SW 1271 (cell line): Measurements from ENCODE around the gene MIOS.
"Not testable (repeated sequence)": the region's sequence is repeated elsewhere in the genome, so short reads cannot be mapped to it uniquely, and the experiment has no call there.

Experiments
- DNase-seq, 2 experiments: peaks; one replicate each; lab custom pipeline; 2025; lab: John Stamatoyannopoulos, UW

MIOS gene

GRCh38 chr7:7647495-7648036, 80.9 kb downstream of the MIOS start:
- DNase-seq, result no peak

GRCh38 chr7:7650682-7651206, 84.1 kb downstream of the MIOS start:
- no peak for DNase-seq

GRCh38 chr7:7651479-7651878, 84.8 kb downstream of the MIOS start:
- DNase-seq, result no peak

GRCh38 chr7:7652798-7653540, 86.3 kb downstream of the MIOS start:
- no peak for DNase-seq

GRCh38 chr7:7653593-7654187, 87.0 kb downstream of the MIOS start:
- DNase-seq, result peak in 1 of 2 experiments; percentile 42

GRCh38 chr7:7654964-7655715, 88.5 kb downstream of the MIOS start:
- no peak for DNase-seq

- DNase-seq, result not testable (repeated sequence)
Observed at GRCh38 chr7:7656459-7656858, 89.8 kb downstream of the MIOS start.
